H1 (cell line): Measurements from ENCODE around the gene SLC24A3. TPM values are rescaled to one million over a fixed set of nuclear protein-coding genes. Genes with fewer than 3 reads are reported as not detected.
A peak's percentile ranks its signal among the peaks of the same experiment; 100 is the strongest.

Source experiments
- CTCF ChIA-PET: fragments of 300-600 bp; sonication (Branson Sonifier 250); formaldehyde crosslinking; loops from one replicate; lab custom pipeline; 2021; ENCODE audit not compliant: partially characterized antibody; lab: Charles Lee
- POLR2A ChIA-PET: fragments of 300-600 bp; sonication (Branson Sonifier 250); formaldehyde crosslinking; loops from one replicate; lab custom pipeline; 2021; ENCODE audit warnings: inconsistent platforms; ENCODE audit not compliant: partially characterized antibody; lab: Charles Lee
- DNase-seq, 2 experiments: peaks; one replicate each; pipeline versions ENCODE4 v3.0.0 to v3.0.0-alpha.2; 2010 to 2022; ENCODE audit warnings: low spot score in 2 of 2, low read depth in 1 of 2, mixed read lengths in 1 of 2
- FAIRE-seq: peaks from 2 replicates; lab custom pipeline; 2011; peaks lifted over from hg19 to GRCh38; lab: Jason Lieb, UNC
- H2AFZ ChIP-seq: 2 replicates; pipeline ENCODE4 v1.8.1; 2012; ENCODE audit warnings: low read length, inconsistent platforms
- H2AK5ac ChIP-seq: 2 replicates; pipeline ENCODE4 v1.6.1; 2013; ENCODE audit warnings: low read depth, low read length
- H2BK120ac ChIP-seq: replicated peaks from 2 replicates; pipeline ENCODE3; 2013; ENCODE audit warnings: low read depth, low read length, inconsistent platforms
- H2BK12ac ChIP-seq: 2 replicates; pipeline ENCODE4 v1.6.1; 2013; ENCODE audit warnings: low read depth, low read length
- H2BK15ac ChIP-seq: 2 replicates; pipeline ENCODE4 v1.6.1; 2013; ENCODE audit warnings: low read length
- H2BK20ac ChIP-seq: 2 replicates; pipeline ENCODE4 v1.6.1; 2013; ENCODE audit warnings: low read length
- H2BK5ac ChIP-seq: 2 replicates; pipeline ENCODE4 v1.6.1; 2013; ENCODE audit warnings: low read depth, low read length
- H3K14ac ChIP-seq: 2 replicates; pipeline ENCODE4 v1.6.1; 2013; ENCODE audit warnings: inconsistent platforms; ENCODE audit not compliant: insufficient read length
- H3K18ac ChIP-seq: 2 replicates; pipeline ENCODE4 v1.6.1; 2013; ENCODE audit warnings: low read length; ENCODE audit errors: extremely low read depth
- H3K23ac ChIP-seq: 2 replicates; pipeline ENCODE4 v1.6.1; 2013; ENCODE audit warnings: inconsistent platforms; ENCODE audit not compliant: insufficient read length
- H3K23me2 ChIP-seq: 2 replicates; pipeline ENCODE4 v1.6.1; 2013; ENCODE audit warnings: low read depth, low read length
- H3K27ac ChIP-seq: 2 replicates; pipeline ENCODE4 v1.6.1; 2011; ENCODE audit warnings: low read depth, low read length, inconsistent platforms
- H3K27me3 ChIP-seq, 4 experiments: replicated peaks in 1 of 4; 1 replicate in 1 of 4; 2 replicates in 3 of 4; pipeline versions ENCODE4 v1.6.1 to v1.8.1; 2011 to 2013; ENCODE audit warnings: low read length in 3 of 4, mild to moderate bottlenecking in 3 of 4, inconsistent platforms in 2 of 4, mixed read lengths in 2 of 4, moderate library complexity in 1 of 4; ENCODE audit not compliant: control insufficient read depth in 3 of 4, insufficient read depth in 3 of 4; ENCODE audit errors: extremely low read depth in 1 of 4
- H3K36me3 ChIP-seq, 4 experiments: 2 replicates each; pipeline versions ENCODE4 v1.6.1 to v1.8.1; 2011 to 2013; ENCODE audit warnings: mild to moderate bottlenecking in 4 of 4, low read length in 3 of 4, moderate library complexity in 2 of 4, control low read depth in 1 of 4, inconsistent platforms in 1 of 4; ENCODE audit not compliant: insufficient read depth in 4 of 4, control insufficient read depth in 2 of 4
- H3K4ac ChIP-seq: replicated peaks from 2 replicates; pipeline ENCODE3; 2013; ENCODE audit warnings: low read length, low read depth, mixed read lengths, inconsistent platforms; ENCODE audit not compliant: insufficient read length
- H3K4me1 ChIP-seq, 4 experiments: replicated peaks in 1 of 4; 1 replicate in 1 of 4; 2 replicates in 3 of 4; pipeline versions ENCODE4 v1.6.1 to v1.8.1; 2011 to 2013; ENCODE audit warnings: low read length in 3 of 4, inconsistent platforms in 2 of 4, mixed read lengths in 1 of 4; ENCODE audit not compliant: insufficient read depth in 4 of 4, control insufficient read depth in 3 of 4
- H3K4me2 ChIP-seq, 2 experiments: 2 replicates each; pipeline versions ENCODE4 v1.6.1 to v1.8.1; 2011 to 2013; ENCODE audit warnings: low read depth in 2 of 2, low read length in 2 of 2, control low read depth in 1 of 2, inconsistent platforms in 1 of 2, mild to moderate bottlenecking in 1 of 2; ENCODE audit not compliant: insufficient read depth in 1 of 2
- H3K4me3 ChIP-seq, 4 experiments: fragments of 200-600, 300-600 bp in 1 of 4; sonication (generic), shearing (Covaris generic), sonication (Bioruptor Twin) in 1 of 4; 2 replicates each; pipeline versions ENCODE4 v1.5.1 to v1.8.1; 2011 to 2016; ENCODE audit warnings: low read length in 4 of 4, low read depth in 3 of 4, control low read depth in 2 of 4, inconsistent platforms in 2 of 4, mild to moderate bottlenecking in 2 of 4, mixed read lengths in 1 of 4, moderate library complexity in 1 of 4; ENCODE audit not compliant: insufficient read depth in 2 of 4; ENCODE audit errors: extremely low read depth in 1 of 4
- H3K56ac ChIP-seq: replicated peaks from 2 replicates; pipeline ENCODE3; 2013; ENCODE audit warnings: low read depth, mild to moderate bottlenecking, mixed read lengths, low read length, inconsistent platforms; ENCODE audit not compliant: insufficient read length
- H3K79me1 ChIP-seq: 2 replicates; pipeline ENCODE4 v1.6.1; 2013; ENCODE audit warnings: low read depth, low read length, control low read depth
- H3K79me2 ChIP-seq, 2 experiments: 2 replicates each; pipeline versions ENCODE4 v1.6.1 to v1.8.1; 2012 to 2013; ENCODE audit warnings: low read length in 2 of 2, mild to moderate bottlenecking in 2 of 2, inconsistent platforms in 1 of 2; ENCODE audit not compliant: insufficient read depth in 2 of 2, control insufficient read depth in 1 of 2
- H3K9ac ChIP-seq, 4 experiments: replicated peaks in 1 of 4; 1 replicate in 1 of 4; 2 replicates in 3 of 4; pipeline versions ENCODE4 v1.6.1 to v1.8.1; 2011 to 2013; ENCODE audit warnings: low read depth in 3 of 4, low read length in 3 of 4, control low read depth in 2 of 4, mild to moderate bottlenecking in 2 of 4, moderate library complexity in 2 of 4, inconsistent platforms in 1 of 4; ENCODE audit errors: extremely low read depth in 1 of 4
- H3K9me3 ChIP-seq, 2 experiments: 2 replicates each; pipeline versions ENCODE4 v1.6.1 to v1.8.1; 2012 to 2013; ENCODE audit warnings: mild to moderate bottlenecking in 2 of 2, moderate library complexity in 2 of 2, control low read depth in 1 of 2, inconsistent platforms in 1 of 2, low read depth in 1 of 2, low read length in 1 of 2, mixed read lengths in 1 of 2; ENCODE audit not compliant: insufficient read depth in 2 of 2
- H4K20me1 ChIP-seq, 2 experiments: replicated peaks in 1 of 2; 2 replicates each; pipeline versions ENCODE3 to v1.8.1; 2011 to 2013; ENCODE audit warnings: inconsistent platforms in 2 of 2, low read length in 2 of 2, mild to moderate bottlenecking in 1 of 2; ENCODE audit not compliant: insufficient read depth in 2 of 2, control insufficient read depth in 1 of 2
- H4K5ac ChIP-seq: 2 replicates; pipeline ENCODE4 v1.6.1; 2013; ENCODE audit warnings: low read length, low read depth, mixed read lengths, inconsistent platforms; ENCODE audit not compliant: insufficient read length
- H4K8ac ChIP-seq: 2 replicates; pipeline ENCODE4 v1.8.0; 2013; ENCODE audit warnings: mild to moderate bottlenecking, moderate library complexity, low read length, inconsistent platforms; ENCODE audit not compliant: insufficient read depth; ENCODE audit errors: extremely low read depth
- H4K91ac ChIP-seq: replicated peaks from 2 replicates; pipeline ENCODE3; 2013; ENCODE audit warnings: low read length, mixed read lengths, inconsistent platforms; ENCODE audit not compliant: insufficient read length
- CTBP2 ChIP-seq: IDR thresholded peaks from 2 replicates; pipeline ENCODE4 v1.7.0; 2011; ENCODE audit warnings: borderline replicate concordance, mild to moderate bottlenecking, moderate library complexity, mixed read lengths, low read length; ENCODE audit not compliant: insufficient read depth, insufficient read length
- RAD21 ChIP-seq, 2 experiments: IDR thresholded peaks in 1 of 2; conservative IDR thresholded peaks in 1 of 2; 2 replicates each; pipeline ENCODE4 v1.6.1; 2011; ENCODE audit warnings: low read depth in 2 of 2, low read length in 2 of 2, improper control_type of control experiment in 1 of 2, inconsistent platforms in 1 of 2, mild to moderate bottlenecking in 1 of 2, moderate library complexity in 1 of 2
- TAF7 ChIP-seq: optimal IDR thresholded peaks from 2 replicates; pipeline ENCODE3; 2011; ENCODE audit warnings: low read depth, mild to moderate bottlenecking, inconsistent platforms, low read length, moderate library complexity, borderline replicate concordance
- YY1 ChIP-seq: IDR thresholded peaks from 2 replicates; pipeline ENCODE4 v1.6.1; 2011; ENCODE audit warnings: low read depth, mild to moderate bottlenecking, low read length
- WGBS, 2 experiments: shearing (Covaris generic) in 1 of 2; methylation state at CpG; one replicate each; pipeline versions ENCODE4 v1.1.6 to v1.1.7; 2013 to 2015; ENCODE audit warnings: low lambda C conversion rate in 2 of 2, mixed read lengths in 2 of 2, inconsistent platforms in 1 of 2, low coverage in 1 of 2, missing lambda C conversion rate in 1 of 2; ENCODE audit not compliant: insufficient replicate concordance in 2 of 2, insufficient coverage in 1 of 2, insufficient read length in 1 of 2; ENCODE audit errors: extremely low coverage in 1 of 2, missing lambda C conversion rate in 1 of 2; 5-methylcytosine and 5-hydroxymethylcytosine counted together
- polyA plus RNA-seq, 7 experiments: library from polyadenylated mRNA; depleted of rRNA in 3 of 7; stranded (reverse) in 5 of 7; unstranded in 2 of 7; fragments of >200 nt in 5 of 7; fragments of 200-250 nt in 2 of 7; gene quantifications; 1 replicate in 5 of 7; 2 replicates in 1 of 7; 4 replicates in 1 of 7; pipeline versions ENCODE4 v1.2.1 to v1.2.3, GENCODE V29; 2011 to 2013; ENCODE audit warnings: missing spikeins in 2 of 7, mixed read lengths in 2 of 7
- total RNA-seq: library from RNA; stranded (reverse); fragmentation: NEBNext Ultra II Directional; extraction: Animal tissue kit (Norgen Biotek cat#: 25700); gene quantifications from 2 replicates; pipeline ENCODE4 v1.2.1, GENCODE V29; 2021
- TF ChIP-seq, protein P1 (sequence below), 3 experiments: IDR thresholded peaks; 1 replicate in 2 of 3; 2 replicates in 1 of 3; pipeline versions ENCODE4 v1.5.1 to v1.6.1; 2011; ENCODE audit warnings: low read length in 3 of 3, mild to moderate bottlenecking in 3 of 3, inconsistent platforms in 2 of 3, low read depth in 1 of 3, moderate library complexity in 1 of 3; ENCODE audit not compliant: insufficient read depth in 1 of 3; ENCODE audit errors: control extremely low read depth in 1 of 3

Gene SLC24A3
- total and polyA plus RNA-seq, 2 of the 8 experiments (the other 6 are each of a cell fraction or from before 2014, with no cell fraction given): 4.5 to 6.3 TPM

GRCh38 chr20:19661717-19662636 is 449.5 kb downstream of the SLC24A3 start:
- peak; percentile 34 to 74 for DNase-seq

More at GRCh38 chr20:19661717-19662636, 449.5 kb downstream of the SLC24A3 start:
- Histone ChIP-seq H3K4ac (no peak overlapping the region), H3K14ac (no peak overlapping the region), H3K36me3 (no peaks in the 10 kb centered on the region), H2BK120ac (no peak overlapping the region), H3K79me1 (no peaks in the 10 kb centered on the region), H3K4me3 (no peak overlapping the region), H2AFZ (peak overlapping the region; percentile 60; the same call in 1 of the 2 replicates), H4K91ac (no peak overlapping the region), H4K20me1 (no peaks in the 10 kb centered on the region), H3K27ac (no peak overlapping the region), H3K4me2 (no peak overlapping the region), H3K79me2 (no peaks in the 10 kb centered on the region), H3K9me3 (no peaks in the 10 kb centered on the region), H3K23me2 (no peaks in the 10 kb centered on the region; the same call in 1 of the 2 replicates), H2AK5ac (no peak overlapping the region), H4K5ac (no peak overlapping the region), H3K9ac (no peak overlapping the region), H2BK20ac (peak overlapping the region; percentile 40; the same call in 1 of the 2 replicates), H2BK5ac (no peak overlapping the region), H3K56ac (no peak overlapping the region), H2BK15ac (no peak overlapping the region), H4K8ac (no peak overlapping the region), H2BK12ac (peak overlapping the region; percentile 50; the same call in 1 of the 2 replicates), H3K18ac (no peak overlapping the region), H3K4me1 (peaks cover 0 to 9% (median 1%) of the 10 kb centered on the region in 4 experiments; a peak in 2 of 7 replicates)
- POLR2A ChIA-PET: no interaction called here
- CTCF ChIA-PET: interaction anchor here (0.6 to 9.5 kb wide), 59 partner anchors 9 to 1029 kb away, joined by 3 to 85 read pairs (median 3); partner anchors contain the start of gene SLC24A3
- FAIRE-seq: peak; percentile 86
- TF ChIP-seq TAF7: no peak
- peak; percentile 98 to 99 for TF ChIP-seq RAD21 (IDR thresholded peaks at IDR 0.05 in 1 of 2, conservative IDR thresholded peaks at IDR 0.05 in 1 of 2; ENCODE audit: low read depth in 2 of 2, low read length in 2 of 2)
- TF ChIP-seq, protein P1, sequence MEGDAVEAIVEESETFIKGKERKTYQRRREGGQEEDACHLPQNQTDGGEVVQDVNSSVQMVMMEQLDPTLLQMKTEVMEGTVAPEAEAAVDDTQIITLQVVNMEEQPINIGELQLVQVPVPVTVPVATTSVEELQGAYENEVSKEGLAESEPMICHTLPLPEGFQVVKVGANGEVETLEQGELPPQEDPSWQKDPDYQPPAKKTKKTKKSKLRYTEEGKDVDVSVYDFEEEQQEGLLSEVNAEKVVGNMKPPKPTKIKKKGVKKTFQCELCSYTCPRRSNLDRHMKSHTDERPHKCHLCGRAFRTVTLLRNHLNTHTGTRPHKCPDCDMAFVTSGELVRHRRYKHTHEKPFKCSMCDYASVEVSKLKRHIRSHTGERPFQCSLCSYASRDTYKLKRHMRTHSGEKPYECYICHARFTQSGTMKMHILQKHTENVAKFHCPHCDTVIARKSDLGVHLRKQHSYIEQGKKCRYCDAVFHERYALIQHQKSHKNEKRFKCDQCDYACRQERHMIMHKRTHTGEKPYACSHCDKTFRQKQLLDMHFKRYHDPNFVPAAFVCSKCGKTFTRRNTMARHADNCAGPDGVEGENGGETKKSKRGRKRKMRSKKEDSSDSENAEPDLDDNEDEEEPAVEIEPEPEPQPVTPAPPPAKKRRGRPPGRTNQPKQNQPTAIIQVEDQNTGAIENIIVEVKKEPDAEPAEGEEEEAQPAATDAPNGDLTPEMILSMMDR (IDR thresholded peaks at IDR 0.05; ENCODE audit: control extremely low read depth in 1 of 3, insufficient read depth in 1 of 3, low read depth in 1 of 3, low read length in 3 of 3): peak; percentile 79 to 93 (median 88)
- TF ChIP-seq YY1: 0 out of 2 replicates have a peak, but pooled peaks have one; percentile 28
- TF ChIP-seq CTBP2: no peak
- TF ChIP-seq, all 59 proteins: peak for 3
- WGBS, 2 experiments: 69% methylated on average over 18 of the region's 19 CpGs; no CpG with 5 or more reads in 1 of the 2 experiments
- Histone ChIP-seq H3K27me3 (0 out of 7 replicates have a peak, but pooled peaks cover 0 to 3% (median 0%) of the 10 kb centered on the region in 4 experiments), H3K23ac (no peak overlapping the region)
